Right hindlimb (tissue), 1 donor: ENCODE data around the gene MET.

Experiments used
- DNase-seq: peaks from one replicate; pipeline ENCODE4 v3.0.0-alpha.2; 2018

The MET gene

DNA sequence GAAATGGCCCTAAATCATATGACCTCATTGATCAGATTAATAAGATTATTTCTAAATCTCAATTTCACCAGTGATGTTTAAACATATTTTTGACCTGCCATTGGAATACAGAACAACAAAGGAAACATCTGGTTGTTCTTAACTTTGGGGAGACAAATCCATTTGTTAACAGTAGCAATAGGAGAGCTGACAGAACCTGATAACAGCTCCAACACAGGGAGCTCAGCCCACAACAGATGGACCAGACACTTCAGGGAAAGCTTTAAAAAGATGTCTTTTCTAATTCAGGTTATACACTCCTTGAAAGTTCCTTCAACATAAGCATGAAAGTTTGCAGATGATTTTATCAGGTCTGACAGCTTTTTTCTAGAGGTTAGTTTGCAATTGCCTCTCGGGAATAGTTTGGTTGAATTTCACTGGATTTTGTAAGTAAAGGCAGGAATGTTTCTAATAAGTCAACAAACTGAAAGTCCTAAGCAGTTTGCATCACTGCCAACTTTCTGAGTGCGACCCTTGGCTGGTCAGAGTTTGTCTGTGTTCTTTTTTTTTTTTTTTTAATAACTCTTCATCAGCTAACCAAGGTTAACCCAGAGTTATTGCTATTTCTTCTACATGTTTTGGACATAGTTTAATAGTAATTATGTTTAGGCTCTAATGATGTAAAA is 6.5 kb upstream of the MET start:
- DNase-seq, result no peak

DNA sequence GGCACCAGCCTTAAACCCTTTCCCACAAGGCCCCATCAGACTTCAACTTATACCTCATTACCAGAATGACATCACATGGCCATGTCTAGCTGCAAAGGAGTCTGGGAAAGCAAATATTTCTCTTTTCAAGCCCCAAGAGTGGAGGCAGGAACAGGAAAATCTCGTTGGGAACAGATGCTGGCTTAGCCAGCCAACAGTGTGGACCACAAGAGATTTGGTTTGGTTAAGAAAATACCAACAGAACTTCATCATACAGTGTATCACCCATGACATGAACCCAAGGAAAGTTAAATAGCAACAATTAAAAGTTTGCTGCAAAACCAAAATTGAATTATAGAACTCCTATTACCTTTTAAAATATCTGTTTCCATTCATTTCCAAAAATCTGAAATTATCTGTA is 2.2 kb upstream of the MET start:
- DNase-seq, result no peak

DNA sequence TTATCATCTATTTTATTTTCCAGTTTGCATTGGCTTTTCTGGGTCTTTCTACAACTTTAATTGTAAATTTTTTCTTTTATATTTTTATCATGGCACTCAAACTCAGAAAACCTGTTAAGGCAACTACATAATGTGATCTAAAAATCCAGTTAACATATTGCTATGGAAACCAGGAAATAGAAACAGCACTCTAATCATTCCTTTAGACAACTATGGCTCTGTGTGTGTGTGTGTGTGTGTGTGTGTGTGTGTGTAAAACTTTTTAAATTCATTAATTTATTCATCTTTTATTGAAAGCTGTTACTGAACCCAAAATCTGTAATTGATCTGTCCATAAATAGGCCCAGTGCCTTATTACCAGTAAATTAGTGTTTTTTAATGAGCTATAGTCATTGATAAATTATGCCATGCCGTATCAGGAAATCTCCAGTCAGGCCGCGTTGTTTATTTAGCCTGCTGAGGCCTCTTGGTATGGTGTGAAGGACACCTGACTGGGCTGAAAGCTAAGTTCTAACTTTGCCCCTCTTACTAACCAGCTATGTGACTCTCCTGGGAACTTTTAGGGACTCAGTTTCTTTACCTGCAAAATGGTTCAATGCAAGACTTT is 1.5 kb upstream of the MET start:
- DNase-seq, result no peak

DNA sequence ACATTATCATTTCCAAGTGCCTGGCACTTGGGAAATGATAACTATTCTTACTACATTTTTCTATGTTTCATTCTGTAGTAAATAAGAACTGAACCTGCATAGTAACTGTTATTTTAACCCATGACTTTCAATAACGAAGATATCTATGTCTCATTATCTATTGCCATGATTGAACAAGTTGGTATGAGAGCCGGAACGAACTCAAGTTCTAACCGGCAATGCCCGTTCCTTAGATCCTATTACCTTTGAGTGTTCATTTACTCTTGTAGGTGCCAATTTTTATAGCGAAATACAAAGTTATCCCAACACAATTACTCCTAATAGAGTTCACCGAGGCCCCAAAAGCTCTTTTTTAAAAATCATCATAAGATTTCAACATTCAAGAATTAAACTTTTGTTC is 885 bp upstream of the MET start:
- DNase-seq, result no peak

DNA sequence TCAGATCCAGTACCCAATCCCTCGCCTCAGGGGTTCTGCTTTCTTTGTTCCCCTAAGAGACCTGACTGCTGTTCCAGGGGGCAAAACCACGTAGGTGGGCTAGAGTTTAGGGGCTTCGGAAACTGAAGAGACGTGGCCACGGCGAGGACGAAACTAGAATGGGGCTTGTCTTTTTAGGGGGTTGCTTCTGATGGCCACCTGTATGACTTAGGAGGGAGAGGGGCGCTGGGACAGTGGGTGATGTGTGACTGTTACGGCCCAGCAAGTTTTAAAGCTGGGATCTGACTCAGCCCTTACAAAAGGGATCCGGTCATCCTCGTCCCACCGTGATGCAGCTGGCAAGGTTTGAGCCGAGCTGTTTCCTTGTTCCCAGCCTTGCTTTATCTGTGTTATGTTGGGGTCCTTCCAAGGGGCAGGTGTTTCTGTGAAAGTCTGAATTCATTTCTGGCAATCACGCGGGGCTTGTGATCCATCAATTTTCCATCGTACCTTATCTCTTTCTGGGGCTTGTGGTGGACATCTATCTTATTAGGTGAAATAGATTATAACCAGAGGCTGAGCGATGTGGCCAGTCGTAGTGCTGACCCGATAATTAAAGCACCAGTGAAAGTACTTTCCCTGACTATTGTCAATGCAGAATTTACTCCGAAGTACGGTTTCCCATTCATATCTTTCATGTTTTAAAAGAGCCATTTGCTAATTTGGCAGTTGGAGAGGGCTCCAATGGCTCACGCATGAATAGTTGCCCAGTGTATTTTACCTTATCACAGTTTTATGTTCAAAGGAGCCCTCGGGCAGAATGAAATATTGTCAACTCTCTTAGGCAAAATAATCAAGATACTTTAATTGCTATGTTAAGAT is 830 bp downstream of the MET start:
- peak; percentile 40 for DNase-seq

DNA sequence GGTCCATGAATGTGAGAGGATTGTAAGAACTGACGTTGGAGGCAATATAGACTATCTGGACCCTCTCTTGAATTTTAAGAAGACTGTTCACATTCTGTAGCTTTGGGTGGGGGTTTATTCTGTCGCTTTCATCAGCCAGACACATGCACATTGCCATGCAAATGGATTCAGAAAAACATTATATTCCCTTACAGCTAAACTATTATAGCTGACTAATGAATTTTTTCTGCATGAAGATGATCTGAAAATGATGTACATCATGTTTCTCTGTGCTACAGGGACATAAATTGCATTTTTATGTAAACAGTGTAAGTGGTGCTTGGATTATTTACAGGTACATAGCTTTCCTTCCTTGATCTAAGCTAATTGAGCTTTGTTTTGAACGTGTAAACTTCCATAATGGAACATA is 1.5 kb downstream of the MET start:
- DNase-seq, result no peak

DNA sequence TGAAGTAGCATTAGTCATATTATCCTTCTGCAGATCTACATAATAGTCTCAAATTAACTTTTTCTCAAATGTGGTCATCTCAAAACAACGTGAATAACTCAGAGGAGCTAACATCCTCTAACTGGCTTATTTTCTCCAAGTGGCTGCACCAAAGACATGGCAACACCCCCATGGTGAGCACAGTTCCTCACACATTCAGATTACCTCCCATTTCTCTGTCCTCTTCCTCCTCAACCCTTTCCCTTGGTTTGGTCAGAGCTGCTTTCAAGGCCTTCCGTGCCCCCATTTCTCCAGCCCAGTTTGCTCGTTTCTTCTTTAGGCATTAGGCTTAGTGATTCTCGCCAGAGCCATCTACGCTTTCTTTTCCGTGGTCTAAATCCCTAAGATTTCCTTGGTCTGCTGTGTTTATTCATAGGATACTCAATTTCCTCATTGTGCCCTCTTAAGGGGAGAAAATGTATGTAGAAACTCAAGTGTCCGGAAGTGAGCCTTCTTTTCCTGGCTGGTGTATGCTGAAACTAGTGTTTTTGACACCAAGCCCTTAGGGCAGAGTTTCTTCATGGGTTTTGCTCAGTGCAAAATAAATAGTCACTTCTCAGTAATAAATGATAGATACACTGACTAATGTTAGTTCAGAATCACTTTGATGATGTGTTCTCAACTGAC is 2.6 kb downstream of the MET start:
- DNase-seq, result no peak

DNA sequence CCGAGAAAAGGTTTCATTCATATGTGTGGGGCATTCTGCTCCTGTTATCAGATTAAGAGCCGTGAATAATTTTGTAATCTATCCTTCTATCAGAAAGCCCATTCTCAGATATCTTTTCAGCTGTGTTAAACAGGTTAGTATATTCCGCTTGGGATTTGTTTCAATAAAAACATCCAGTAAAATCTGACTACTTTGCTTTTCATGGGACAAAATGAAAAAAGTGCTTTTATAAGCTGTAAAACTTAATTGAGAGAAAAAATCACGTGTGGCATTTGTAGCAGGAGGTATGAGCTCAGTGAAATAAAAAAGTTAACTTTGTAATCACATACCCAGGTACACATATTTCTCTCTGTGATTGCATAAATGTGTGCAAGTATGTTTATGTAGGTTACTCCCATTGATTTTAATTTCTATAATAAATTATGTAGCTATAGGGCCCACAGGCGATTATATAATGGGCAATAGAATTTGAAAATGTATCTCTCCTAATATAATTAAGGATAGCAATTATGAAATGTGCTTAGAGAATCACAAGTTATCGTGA is 3.9 kb downstream of the MET start:
- no peak for DNase-seq

DNA sequence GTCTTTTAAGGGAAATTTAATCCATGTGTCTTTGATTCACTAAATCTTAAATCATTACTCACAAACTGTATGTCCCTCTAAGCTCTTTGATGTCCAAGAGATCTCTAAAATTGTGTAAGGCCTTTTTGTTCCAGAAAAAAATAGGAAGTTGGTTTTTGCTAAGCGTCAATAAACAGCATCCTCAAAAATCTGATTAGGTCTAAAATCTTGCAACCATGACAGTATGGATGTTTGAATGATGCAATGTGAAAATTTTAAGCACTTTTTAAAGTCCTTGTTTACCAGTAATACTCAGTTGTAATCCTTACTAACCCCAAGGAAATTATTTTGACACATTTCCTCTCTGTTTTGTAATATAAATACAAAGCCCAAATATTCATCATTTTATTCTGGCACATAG is 6.8 kb downstream of the MET start:
- no peak for DNase-seq

DNA sequence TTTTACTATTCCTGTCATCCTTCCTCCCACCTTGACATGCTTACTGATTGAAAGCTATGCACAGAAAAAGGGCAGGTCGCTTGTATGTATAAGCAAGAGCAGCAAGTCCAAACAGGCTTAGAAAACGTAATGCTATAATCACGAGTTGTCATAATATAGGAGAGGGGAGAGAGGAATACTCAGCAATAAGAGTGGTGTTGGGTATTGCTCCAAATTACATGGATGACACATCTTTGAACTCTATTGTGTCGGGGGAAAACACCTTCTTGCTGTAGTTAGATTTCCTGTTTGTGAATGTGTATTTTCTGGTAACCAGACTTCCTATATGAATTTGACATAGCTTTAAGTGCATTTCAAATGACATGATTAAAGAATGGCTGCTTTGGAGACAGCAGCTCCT is 7.5 kb downstream of the MET start:
- DNase-seq, result no peak

DNA sequence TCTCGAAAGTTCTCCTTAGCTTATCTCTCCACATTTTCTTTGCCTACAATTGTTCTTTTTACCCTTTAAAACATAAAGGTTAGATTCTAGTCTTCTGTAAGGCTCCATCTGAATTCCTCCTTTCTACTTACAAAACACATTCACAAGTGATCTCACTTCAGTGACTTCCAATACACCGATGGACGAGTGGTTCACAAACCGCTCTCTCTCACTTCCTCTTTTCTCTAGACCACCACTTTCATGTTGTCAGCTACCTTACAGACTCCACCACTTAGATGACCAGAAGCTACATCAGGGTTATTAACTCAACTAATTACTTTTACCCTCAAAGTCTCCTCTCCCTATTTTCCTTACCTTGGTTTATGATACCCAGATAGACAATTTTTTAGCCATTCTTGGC is 11.8 kb downstream of the MET start:
- DNase-seq, result no peak

DNA sequence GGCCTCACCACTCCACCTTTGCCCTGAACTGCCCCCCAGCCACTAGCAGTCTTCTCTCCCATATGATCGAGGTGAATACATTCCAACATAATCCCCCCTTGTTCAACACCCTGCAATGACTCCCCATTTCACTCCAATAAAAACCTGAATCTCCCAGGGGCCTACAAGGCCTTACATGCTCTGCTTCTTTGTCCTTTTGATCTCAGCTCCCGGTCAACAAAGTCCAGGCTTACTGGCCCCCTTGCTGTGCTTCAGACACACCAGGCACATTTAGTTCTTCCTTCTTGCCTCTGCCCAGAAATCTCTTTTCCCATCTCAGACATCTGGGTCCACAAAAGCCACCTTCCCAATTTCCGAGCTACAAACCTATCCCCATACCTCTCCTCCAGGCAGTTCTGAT is 14.0 kb downstream of the MET start:
- DNase-seq, result no peak

DNA sequence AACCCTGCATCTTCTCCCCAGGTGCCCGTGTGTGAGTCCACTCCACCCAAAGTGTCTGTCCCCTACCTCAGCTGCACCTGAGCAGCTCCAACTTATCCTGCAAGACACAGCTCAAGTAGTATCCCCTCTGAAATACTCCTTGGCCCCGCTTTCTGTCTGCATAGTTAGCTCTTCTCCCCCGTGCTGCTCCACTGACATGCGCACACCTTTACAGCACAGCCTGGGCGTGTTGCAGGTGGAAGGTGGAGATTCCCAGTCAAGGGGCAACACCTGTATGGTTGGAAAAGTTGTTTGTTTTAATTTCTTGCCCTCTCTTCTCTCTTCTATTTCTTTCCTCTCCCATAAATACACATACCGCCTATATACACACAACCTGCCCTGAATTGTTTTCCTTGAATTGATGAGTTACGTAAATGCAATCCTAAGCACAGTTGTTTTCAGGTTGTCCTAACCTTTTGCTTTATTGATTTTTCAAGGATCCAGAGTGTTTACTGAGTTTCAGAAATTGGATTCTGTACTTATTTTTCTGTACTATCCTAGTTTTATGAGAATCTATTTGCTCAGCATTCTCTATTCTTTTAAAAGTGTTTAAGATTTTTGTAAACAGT is 14.9 kb downstream of the MET start:
- DNase-seq, result no peak

DNA sequence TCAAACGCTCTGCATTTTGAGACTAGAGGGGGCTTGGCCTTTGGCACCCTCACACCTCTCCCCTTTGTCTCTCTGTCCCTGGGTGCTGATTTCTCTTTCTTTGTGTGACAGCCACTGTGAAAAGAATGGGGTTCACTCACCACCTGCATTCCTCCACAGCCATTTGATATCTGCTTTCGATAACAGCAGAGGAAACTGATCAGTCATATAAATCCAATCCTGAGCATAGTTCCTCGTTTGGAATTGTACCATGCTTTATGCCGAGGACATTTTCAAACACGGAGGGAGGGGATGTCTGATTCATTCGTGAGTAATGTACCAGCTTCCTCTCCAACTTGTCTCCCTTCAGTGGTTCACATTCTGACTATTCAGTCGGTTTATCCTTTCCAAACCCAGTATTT is 15.8 kb downstream of the MET start:
- no peak for DNase-seq

DNA sequence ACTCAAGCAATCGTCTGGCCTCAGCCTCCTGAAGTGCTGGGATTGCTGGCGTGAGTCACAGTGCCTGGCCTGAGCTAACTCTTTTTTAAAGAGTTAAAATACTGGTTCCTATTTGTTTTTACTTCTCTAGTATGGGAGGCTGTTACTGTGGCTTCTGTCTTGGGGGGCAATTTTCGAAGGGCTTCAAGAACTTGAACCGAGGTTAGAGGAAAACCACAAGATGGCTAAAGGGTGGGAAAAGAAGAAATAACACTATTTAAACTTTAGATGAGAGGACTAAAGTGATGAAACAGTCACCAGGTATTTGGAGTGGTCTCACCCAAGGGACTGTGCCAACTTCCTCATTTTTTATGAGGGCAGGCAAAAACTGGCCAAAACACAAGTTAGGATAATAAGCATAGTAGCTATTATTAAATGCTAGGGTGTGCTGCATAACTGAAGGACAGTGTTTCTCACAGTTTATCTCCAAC is 17.8 kb downstream of the MET start:
- DNase-seq, result no peak

DNA sequence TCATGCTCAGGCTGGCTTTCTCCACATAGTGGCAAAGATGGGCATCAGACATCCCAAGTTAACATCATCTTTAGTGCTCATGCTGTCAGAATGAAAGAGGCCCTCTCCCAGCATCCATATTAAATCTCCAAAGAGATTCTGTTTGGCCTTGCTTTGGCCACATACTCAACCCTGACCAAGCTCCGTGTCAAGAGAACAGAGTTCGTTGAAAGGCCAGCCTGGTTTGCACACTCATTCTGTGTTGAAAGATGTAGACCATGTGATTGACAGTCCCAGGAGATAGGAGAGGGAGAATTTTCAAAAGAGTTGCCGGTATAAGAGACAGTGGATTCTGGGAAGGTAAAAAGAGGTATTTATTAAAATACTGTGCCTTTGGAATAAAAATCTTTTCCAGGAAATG is 19.7 kb downstream of the MET start:
- DNase-seq, result no peak

DNA sequence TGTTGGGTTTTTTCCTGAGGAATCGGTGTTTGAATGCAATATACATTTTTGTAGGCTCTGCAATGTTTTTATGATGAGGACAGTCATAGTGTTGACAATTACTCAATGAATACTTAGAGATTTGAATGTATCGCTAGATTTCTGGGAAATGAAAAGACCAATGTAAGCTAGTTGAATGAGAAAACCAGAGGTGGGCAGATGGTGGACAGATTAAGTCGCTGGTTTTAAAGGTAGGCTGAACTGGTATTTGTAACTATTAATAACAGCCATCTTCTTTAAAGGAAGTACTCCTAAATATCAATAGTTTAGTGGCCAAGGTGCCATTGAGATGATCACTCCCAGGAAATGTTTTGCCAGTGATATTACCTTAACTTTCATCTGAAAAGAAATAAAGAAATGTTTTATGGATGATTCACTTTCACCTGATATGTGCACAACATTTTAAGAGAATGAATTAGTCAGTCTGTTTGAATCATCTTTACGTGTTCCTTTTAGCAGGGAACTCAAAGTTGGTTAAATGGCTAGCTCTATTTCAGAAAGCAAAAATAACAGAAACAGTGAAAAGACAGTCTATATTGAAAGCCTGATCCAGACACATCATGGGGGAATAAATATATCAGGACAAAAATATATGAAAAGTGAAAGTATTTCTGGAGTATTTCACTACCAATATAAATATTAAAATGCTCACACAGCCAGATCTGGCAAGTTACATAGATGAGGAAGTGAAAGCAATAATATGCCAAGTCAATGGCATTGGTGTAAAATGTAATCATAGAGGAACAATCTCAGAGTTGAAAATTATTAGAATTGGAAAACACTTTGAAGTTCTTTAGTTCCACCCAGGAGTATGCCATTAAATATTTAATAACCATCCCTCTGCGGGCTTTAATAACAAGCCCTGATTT is 20.7 kb downstream of the MET start:
- DNase-seq, result no peak

DNA sequence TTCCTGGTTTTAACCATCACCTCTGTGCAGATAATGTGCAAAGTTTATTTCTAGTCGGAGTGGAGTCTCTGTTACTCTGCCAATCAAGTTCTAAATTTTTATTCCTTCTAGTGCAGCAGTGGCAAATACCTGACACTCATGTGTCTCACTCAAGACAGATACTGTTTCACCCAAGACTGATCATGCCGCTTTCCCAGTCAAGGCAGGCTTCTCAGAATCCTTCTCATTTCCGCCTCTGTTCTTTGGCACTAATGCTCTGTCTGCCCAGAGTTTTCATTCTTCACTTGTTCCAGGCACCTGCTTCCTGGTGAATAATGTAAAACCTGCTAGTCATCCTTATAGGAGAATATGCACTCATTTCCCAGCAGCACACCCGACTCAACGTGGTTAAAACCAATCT is 24.7 kb downstream of the MET start:
- no peak for DNase-seq

DNA sequence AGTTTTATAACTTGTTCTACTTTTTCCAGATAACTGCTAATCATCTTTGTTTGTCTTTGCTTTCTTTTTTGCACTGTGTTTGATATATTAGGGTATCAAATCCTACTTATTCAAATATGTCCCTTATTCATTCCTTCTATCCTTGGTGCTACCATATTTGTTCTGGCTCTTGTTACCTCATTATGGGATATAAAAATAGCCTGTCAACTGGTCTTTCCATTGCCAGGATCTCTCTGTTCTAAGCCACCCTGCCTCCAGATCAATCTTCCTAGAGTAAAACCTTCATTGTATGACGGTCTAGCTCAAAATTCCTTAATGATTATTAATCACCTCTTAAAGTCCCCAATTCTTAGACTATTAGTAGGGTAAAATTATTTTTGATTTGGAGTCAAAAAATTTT is 25.2 kb downstream of the MET start:
- no peak for DNase-seq

DNA sequence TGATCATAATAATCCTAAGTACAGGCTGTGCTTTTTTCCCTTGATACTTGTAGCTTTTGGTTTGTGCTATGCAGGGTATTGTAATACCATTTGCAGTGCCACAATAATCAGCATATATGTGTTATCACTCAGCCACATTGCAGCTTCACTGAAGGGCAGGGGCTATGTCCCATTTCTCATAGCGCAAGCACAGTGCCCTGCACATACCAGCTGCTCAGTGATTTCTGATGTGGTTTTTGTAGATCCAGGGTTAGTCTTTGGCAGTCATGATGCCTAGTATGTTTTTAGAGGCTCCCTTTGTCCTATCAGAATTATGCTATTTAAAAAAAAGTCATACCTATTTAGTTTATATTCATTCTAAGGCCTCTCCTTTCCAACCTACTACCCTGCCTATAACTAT is 25.8 kb downstream of the MET start:
- DNase-seq, result no peak

DNA sequence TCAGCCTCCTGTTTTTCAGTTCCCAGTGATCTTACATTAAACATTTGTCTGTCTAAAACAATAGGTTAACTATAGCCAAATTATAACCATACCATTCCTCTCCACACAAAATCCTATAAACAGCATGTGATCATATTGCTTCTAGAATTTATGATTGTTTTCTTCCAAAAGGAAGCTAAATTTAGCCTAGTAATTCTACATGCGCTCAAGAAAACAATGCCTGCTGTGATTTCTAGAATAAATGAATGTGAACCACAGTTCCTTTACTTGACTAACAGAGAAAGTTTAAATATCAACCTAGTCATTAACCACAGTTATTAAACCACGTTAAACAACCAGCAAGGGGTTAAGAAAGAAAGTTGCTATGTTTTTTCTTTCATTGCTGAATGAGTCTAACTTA is 26.4 kb downstream of the MET start:
- no peak for DNase-seq
